GM19025 (cell line): ENCODE measurements around the gene OFD1.
A peak's percentile ranks its signal among the peaks of the same experiment; 100 is the strongest.

Experiments
- ATAC-seq: cut with Tn5 transposase; IDR thresholded peaks from one replicate; pipeline ENCODE4 v1.9.1; 2021; ENCODE audit warnings: mild to moderate bottlenecking, low read depth, moderate library complexity; ENCODE audit not compliant: unreplicated experiment

The OFD1 gene

GRCh38 chrX:13734278-13735172 is at the start of gene OFD1, which contains the start of gene TRAPPC2:
TSS of gene OFD1 (plus strand) at chrX:13734748. CDS start at chrX:13735072, 324 bp downstream.
TSS of gene TRAPPC2 (minus strand) at chrX:13734620. CDS start at chrX:13719963, 14,657 bp downstream.
- peak; percentile 80 for ATAC-seq

- no peak for ATAC-seq
These were observed 49.3 kb upstream of the OFD1 start for GRCh38 chrX:13685126-13685763.

- ATAC-seq, result no peak
These were observed 47.3 kb upstream of the OFD1 start for GRCh38 chrX:13687203-13687602.

- no peak for ATAC-seq
These were observed 46.1 kb upstream of the OFD1 start for GRCh38 chrX:13688384-13688957.

- ATAC-seq, result peak; percentile 68
These were observed 45.4 kb upstream of the OFD1 start, which contains the start of gene RAB9A for GRCh38 chrX:13688958-13689740. TSS of gene RAB9A (plus strand) at chrX:13689128. CDS start at chrX:13708747, 19,619 bp downstream.

- ATAC-seq, result no peak
These were observed 44.8 kb upstream of the OFD1 start for GRCh38 chrX:13689741-13690211.

- no peak for ATAC-seq
These were observed 43.7 kb upstream of the OFD1 start for GRCh38 chrX:13690836-13691235.

GRCh38 chrX:13691841-13692371 is 42.6 kb upstream of the OFD1 start:
- ATAC-seq, result no peak

GRCh38 chrX:13692771-13693231 is 41.7 kb upstream of the OFD1 start:
- ATAC-seq, result no peak

- ATAC-seq, result no peak
These were observed 41.1 kb upstream of the OFD1 start for GRCh38 chrX:13693341-13693961.

- ATAC-seq, result no peak
These were observed 40.2 kb upstream of the OFD1 start for GRCh38 chrX:13694359-13694758.

GRCh38 chrX:13694983-13695382 is 39.6 kb upstream of the OFD1 start:
- ATAC-seq, result no peak

- no peak for ATAC-seq
These were observed 38.9 kb upstream of the OFD1 start for GRCh38 chrX:13695601-13696115.

- ATAC-seq, result peak; percentile 53
These were observed 37.1 kb upstream of the OFD1 start for GRCh38 chrX:13697455-13697854.

- no peak for ATAC-seq
These were observed 36.6 kb upstream of the OFD1 start for GRCh38 chrX:13697976-13698375.

- no peak for ATAC-seq
These were observed 36.1 kb upstream of the OFD1 start for GRCh38 chrX:13698432-13698831.

- no peak for ATAC-seq
These were observed 35.2 kb upstream of the OFD1 start for GRCh38 chrX:13699183-13699826.

- no peak for ATAC-seq
These were observed 34.2 kb upstream of the OFD1 start for GRCh38 chrX:13700380-13700779.
